Psoas muscle (tissue), 8 donors: Measurements from ENCODE around the gene NEK5. TPM values are rescaled to one million over a fixed set of nuclear protein-coding genes. Genes with fewer than 3 reads are reported as not detected.
A peak's percentile ranks its signal among the peaks of the same experiment; 100 is the strongest.

Experiments used
- ATAC-seq, 4 donors: fragments of 200-7000 bp; cut with Tn5 transposase; one replicate each; pipeline ENCODE4 v1.9.1; 2020; ENCODE audit warnings: moderate library complexity in 3 of 4, mild to moderate bottlenecking in 2 of 4
- DNase-seq, 2 donors: peaks; one replicate each; pipeline ENCODE4 v3.0.0-alpha.2; 2020
- H3K27ac ChIP-seq: fragments of 200-600 bp; one replicate; pipeline ENCODE4 v1.8.0; 2022
- H3K27me3 ChIP-seq, 3 donors: fragments of 200-600 bp in 1 of 3; one replicate each; pipeline versions ENCODE4 v1.6.1 to v1.8.0; 2013 to 2022; ENCODE audit warnings: low read length in 2 of 3, mild to moderate bottlenecking in 2 of 3, moderate library complexity in 1 of 3; ENCODE audit not compliant: insufficient read depth in 3 of 3
- H3K36me3 ChIP-seq, 2 donors: fragments of 200-600 bp in 1 of 2; one replicate each; pipeline versions ENCODE4 v1.6.1 to v1.8.0; 2013 to 2022; ENCODE audit warnings: low read depth in 1 of 2, mild to moderate bottlenecking in 1 of 2, moderate library complexity in 1 of 2; ENCODE audit not compliant: insufficient read depth in 1 of 2
- H3K4me1 ChIP-seq: fragments of 200-600 bp; one replicate; pipeline ENCODE4 v1.8.0; 2022
- H3K4me3 ChIP-seq: fragments of 200-600 bp; one replicate; pipeline ENCODE4 v1.8.0; 2022; ENCODE audit warnings: mild to moderate bottlenecking
- H3K9me3 ChIP-seq: fragments of 200-600 bp; one replicate; pipeline ENCODE4 v1.8.0; 2022
- CTCF ChIP-seq: fragments of 200-600 bp; IDR thresholded peaks from one replicate; pipeline ENCODE4 v1.8.0; 2022; ENCODE audit warnings: antibody characterized with exemption
- WGBS, 3 donors: extraction: QIAGEN DNeasy Blood & Tissue Kit; methylation state at CpG; one replicate each; pipeline versions ENCODE4 v1.1.6 to v1.1.7; 2013; 5-methylcytosine and 5-hydroxymethylcytosine counted together
- intact Hi-C, 2 donors: fragments of 100-400 bp; cut with DNase I; formaldehyde crosslinking; loops; one replicate each; pipeline versions ENCODE4 v1.11.0 to v1.14.2; 2022
- polyA plus RNA-seq, 3 donors: library from polyadenylated mRNA; stranded (reverse); fragments of 200-250 nt; gene quantifications; one replicate each; pipeline ENCODE4 v1.2.3, GENCODE V29; 2013
- total RNA-seq, 4 donors: library from RNA; stranded (reverse); fragmentation: NEBNext Ultra II Directional in 2 of 4; extraction: Animal tissue kit (Norgen Biotek cat#: 25700) in 2 of 4; gene quantifications; one replicate each; pipeline versions ENCODE4 v1.2.1 to v1.2.4, GENCODE V29; 2021 to 2023
- donor health status: healthy with polysubstance abuse.
- donor health status: DM: no; HTN: no; CAD: no; lungs with moderate emphysema.
- donor health status: Bipolar disorder and iron deficiency.
- donor health status: healthy.
- donor health status: DM: yes; HTN: yes; CAD: no.
- donor health status: DM: no; HTN: no; CAD: no.
- donor health status: DM: no; HTN: no; CAD: no.
- donor health status: DM: yes; HTN: yes; CAD: no.

NEK5 gene
- total and polyA plus RNA-seq, 7 donors, result 0.03 to 0.48 (median 0.05) TPM; not detected in 4

GRCh38 chr13:52001120-52001731 lies 127.6 kb downstream of the NEK5 start:
- Histone ChIP-seq H3K4me1 (peaks cover 16% of the 10 kb centered on the region), H3K36me3 (no peaks in the 10 kb centered on the region), H3K9me3 (no peaks in the 10 kb centered on the region), H3K27ac (no peak overlapping the region), H3K27me3 (no peaks in the 10 kb centered on the region), H3K4me3 (no peak overlapping the region)
- intact Hi-C loops, result loop anchor here (2.0 to 10.0 kb wide), 2 partner anchors 128 to 454 kb away; partner anchors contain the start of genes CKAP2 (in 1 of the 2), NEK5 (in 1 of the 2) and VPS36 (in 1 of the 2)
- ATAC-seq (peak in 2 of 4 donors; percentile 37 to 62), DNase-seq (no peak)
- WGBS, 3 donors, result 61 to 62% (median 61%) methylated on average over 3 of the region's 3 CpGs
- TF ChIP-seq CTCF, result peak; percentile 65

- H3K4me1 ChIP-seq, result peaks cover 28% of the 10 kb centered on the region
- H3K9me3 ChIP-seq, result no peaks in the 10 kb centered on the region
- no peak for DNase-seq
- 57 to 69% (median 59%) methylated on average over 1 of the region's 1 CpG for WGBS, 3 donors
- peak overlapping the region; percentile 6 for H3K4me3 ChIP-seq
- no peaks in the 10 kb centered on the region for H3K36me3 ChIP-seq
- no peak for ATAC-seq
- intact Hi-C loops, result loop anchor here (2.0 to 10.0 kb wide), 3 partner anchors 127 to 455 kb away; partner anchors contain the start of genes NEK5 (in 2 of the 2), CKAP2 (in 1 of the 2) and VPS36 (in 1 of the 2)
- no peak overlapping the region for H3K27ac ChIP-seq
- no peaks in the 10 kb centered on the region for H3K27me3 ChIP-seq
- no peak for TF ChIP-seq CTCF
Observed at GRCh38 chr13:51999921-52000320, 129.0 kb downstream of the NEK5 start.

GRCh38 chr13:51999510-51999911 lies 129.4 kb downstream of the NEK5 start:
- Histone ChIP-seq H3K9me3 (no peaks in the 10 kb centered on the region), H3K4me1 (peaks cover 28% of the 10 kb centered on the region), H3K27ac (no peak overlapping the region), H3K36me3 (no peaks in the 10 kb centered on the region), H3K4me3 (peak overlapping the region; percentile 6), H3K27me3 (no peaks in the 10 kb centered on the region)
- DNase-seq (peak; percentile 44 to 80), ATAC-seq (peak; percentile 65 to 87 (median 76))
- TF ChIP-seq CTCF, result no peak
- 29 to 31% (median 30%) methylated on average over 13 of the region's 13 CpGs for WGBS, 3 donors
- intact Hi-C loops, result loop anchor here in 1 of 2 donors (5.0 kb wide), 1 partner anchor 128 kb away; the partner anchor contains the start of gene NEK5

GRCh38 chr13:51998723-51999509 lies 130.0 kb downstream of the NEK5 start:
- Histone ChIP-seq H3K4me1 (peaks cover 28% of the 10 kb centered on the region), H3K9me3 (no peaks in the 10 kb centered on the region), H3K27ac (no peak overlapping the region), H3K4me3 (peak overlapping the region; percentile 6), H3K27me3 (no peaks in the 10 kb centered on the region), H3K36me3 (no peaks in the 10 kb centered on the region)
- no peak for TF ChIP-seq CTCF
- ATAC-seq (peak in 1 of 4 donors; percentile 18), DNase-seq (no peak)
- intact Hi-C loops, result loop anchor here in 1 of 2 donors (5.0 kb wide), 1 partner anchor 128 kb away; the partner anchor contains the start of gene NEK5
- 23 to 34% (median 26%) methylated on average over 6 of the region's 6 CpGs for WGBS, 3 donors
